Measurements from ENCODE around the gene OR52W1.
A peak's percentile ranks its signal among the peaks of the same experiment; 100 is the strongest.

Gene OR52W1

GRCh38 chr11:6228520-6228919 lies 29.5 kb downstream of the OR52W1 start:
- TF ChIP-seq CTCF (IDR thresholded peaks at IDR 0.05; ENCODE audit: low read depth, low read length), result no peak

GRCh38 chr11:6229911-6230310 lies 30.9 kb downstream of the OR52W1 start:
- no peak for DNase-seq (ENCODE audit: extremely low read depth, low read depth)
- TF ChIP-seq CTCF (IDR thresholded peaks at IDR 0.05; ENCODE audit: low read depth, low read length), result no peak

More at GRCh38 chr11:6228520-6228919, 29.5 kb downstream of the OR52W1 start:
- no peak for DNase-seq (ENCODE audit: extremely low read depth, low read depth)

- TF ChIP-seq CTCF (IDR thresholded peaks at IDR 0.05; ENCODE audit: low read depth, low read length), result no peak
- no peak for DNase-seq (ENCODE audit: extremely low read depth, low read depth)
These were observed 33.9 kb downstream of the OR52W1 start for GRCh38 chr11:6232899-6233298.

GRCh38 chr11:6233984-6234386 lies 35.0 kb downstream of the OR52W1 start:
- TF ChIP-seq CTCF (IDR thresholded peaks at IDR 0.05; ENCODE audit: low read depth, low read length), result no peak
- DNase-seq (ENCODE audit: extremely low read depth, low read depth), result no peak

DNA sequence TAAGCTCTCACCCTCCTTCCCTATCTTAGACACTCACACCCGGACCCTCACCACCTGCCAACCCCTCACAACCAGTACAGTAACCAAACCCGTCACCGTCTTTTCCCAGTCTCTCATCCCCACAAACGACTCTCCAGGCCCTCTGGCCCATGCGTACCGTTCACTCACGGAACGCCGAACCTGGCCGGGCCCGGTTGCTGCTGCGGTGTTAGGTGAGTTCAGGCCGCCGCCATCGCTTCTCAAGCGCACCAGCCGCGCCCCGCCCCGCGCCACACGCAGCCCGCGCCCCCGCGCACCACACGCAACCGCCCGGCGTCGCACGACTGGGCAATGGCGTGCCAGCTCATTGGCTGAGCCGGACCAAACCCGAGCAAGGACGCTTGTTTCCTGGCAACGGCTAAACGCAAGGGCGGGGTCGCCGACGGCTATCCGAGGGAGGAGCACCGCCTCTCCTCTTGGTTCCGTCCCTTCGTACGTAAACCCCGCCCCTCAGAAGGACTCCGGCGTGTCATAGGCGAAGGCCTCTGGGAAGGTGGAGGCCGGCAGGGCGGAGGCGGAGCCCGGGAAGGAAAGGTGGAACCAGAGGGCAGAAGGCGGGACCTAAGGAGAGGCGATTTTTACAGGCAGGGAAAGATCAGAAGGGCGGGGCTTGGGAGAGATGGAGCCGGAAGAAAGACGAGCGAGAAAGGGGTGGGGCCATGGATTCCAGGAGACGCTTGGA lies 35.5 kb downstream of the OR52W1 start, which contains the start of gene FHIP1B:
Gene FHIP1B, minus strand, starts transcription at position 250 of the 721 bp plus-strand sequence. CDS start 10,120 bp downstream, outside the sequence.
- DNase-seq (ENCODE audit: extremely low read depth, low read depth), result peak; percentile 100
- TF ChIP-seq CTCF (IDR thresholded peaks at IDR 0.05; ENCODE audit: low read depth, low read length), result no peak

DNA sequence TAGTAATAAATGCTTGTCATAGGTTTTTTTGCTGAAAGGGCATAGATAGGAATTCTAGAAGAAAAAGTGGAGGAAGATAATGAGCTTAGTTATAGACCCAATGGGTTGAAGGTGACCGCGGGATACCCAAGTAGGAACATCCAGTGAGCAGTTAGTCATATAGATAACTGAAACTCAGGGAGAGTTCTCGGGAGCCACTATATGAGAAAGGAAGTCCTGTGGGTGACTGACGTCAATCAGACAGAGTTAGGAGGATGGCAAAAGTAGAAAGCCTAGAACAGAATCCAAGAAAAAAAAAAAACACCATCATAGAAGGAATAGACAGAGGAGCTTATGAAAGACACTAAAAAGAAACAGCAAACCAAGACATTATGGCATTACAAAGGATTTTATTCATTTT lies 38.2 kb downstream of the OR52W1 start:
- no peak for TF ChIP-seq CTCF (IDR thresholded peaks at IDR 0.05; ENCODE audit: low read depth, low read length)
- no peak for DNase-seq (ENCODE audit: extremely low read depth, low read depth)

DNA sequence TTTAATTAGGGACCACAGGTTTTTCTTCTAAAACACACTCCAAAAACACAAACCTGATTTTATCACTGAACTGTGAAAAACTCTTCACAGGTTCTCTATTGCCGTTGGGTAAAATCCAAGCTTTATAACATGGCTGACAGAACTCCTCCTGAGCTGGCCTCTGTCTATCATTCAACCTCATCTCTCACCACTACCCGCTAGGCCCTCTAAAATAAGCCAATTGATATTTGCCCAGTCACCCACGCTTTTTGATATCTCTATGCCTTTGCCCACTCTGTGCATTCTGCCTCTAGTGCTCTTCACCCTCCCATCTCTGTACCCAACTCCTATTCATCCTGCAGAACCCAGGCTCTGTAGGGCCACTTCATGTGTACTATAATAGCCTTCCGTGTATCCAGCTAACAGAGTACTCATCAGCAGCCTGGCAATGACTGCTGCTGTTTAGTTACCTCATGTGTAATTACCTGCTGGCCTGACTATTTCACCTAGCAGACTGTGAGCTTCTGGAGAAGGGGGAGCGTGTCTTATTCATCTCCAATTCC lies 38.8 kb downstream of the OR52W1 start:
- no peak for TF ChIP-seq CTCF (IDR thresholded peaks at IDR 0.05; ENCODE audit: low read depth, low read length)

More for the DNA sequence above, 38.8 kb downstream of the OR52W1 start:
- no peak for DNase-seq (ENCODE audit: extremely low read depth, low read depth)
